Memory B cell (primary cell): ENCODE measurements around the gene ETNK2.

ENCODE experiments used
- ATAC-seq: fragments of 150-1000 bp; cut with Tn5 transposase; 2 replicates; pipeline ENCODE4 v1.10.0; 2021; ENCODE audit warnings: low read depth, mild to moderate bottlenecking, moderate library complexity
- DNase-seq, 2 donors: peaks; one replicate each; pipeline ENCODE4 v3.0.0; 2022; ENCODE audit warnings: low spot score in 2 of 2
- H3K27ac Mint-ChIP-seq: one replicate; pipeline ENCODE4 v1.8.0; 2022; ENCODE audit warnings: mild to moderate bottlenecking, moderate library complexity, mixed read lengths
- H3K27me3 Mint-ChIP-seq: one replicate; pipeline ENCODE4 v1.8.0; 2022; ENCODE audit warnings: mixed read lengths
- H3K36me3 Mint-ChIP-seq: one replicate; pipeline ENCODE4 v1.8.0; 2022; ENCODE audit warnings: mild to moderate bottlenecking, mixed read lengths
- H3K4me1 Mint-ChIP-seq: one replicate; pipeline ENCODE4 v1.8.0; 2022; ENCODE audit warnings: mixed read lengths
- H3K4me3 Mint-ChIP-seq: one replicate; pipeline ENCODE4 v1.8.0; 2022; ENCODE audit warnings: mild to moderate bottlenecking, moderate library complexity, mixed read lengths
- H3K9me3 Mint-ChIP-seq: one replicate; pipeline ENCODE4 v1.8.0; 2022; ENCODE audit warnings: mixed read lengths

The ETNK2 gene

DNA sequence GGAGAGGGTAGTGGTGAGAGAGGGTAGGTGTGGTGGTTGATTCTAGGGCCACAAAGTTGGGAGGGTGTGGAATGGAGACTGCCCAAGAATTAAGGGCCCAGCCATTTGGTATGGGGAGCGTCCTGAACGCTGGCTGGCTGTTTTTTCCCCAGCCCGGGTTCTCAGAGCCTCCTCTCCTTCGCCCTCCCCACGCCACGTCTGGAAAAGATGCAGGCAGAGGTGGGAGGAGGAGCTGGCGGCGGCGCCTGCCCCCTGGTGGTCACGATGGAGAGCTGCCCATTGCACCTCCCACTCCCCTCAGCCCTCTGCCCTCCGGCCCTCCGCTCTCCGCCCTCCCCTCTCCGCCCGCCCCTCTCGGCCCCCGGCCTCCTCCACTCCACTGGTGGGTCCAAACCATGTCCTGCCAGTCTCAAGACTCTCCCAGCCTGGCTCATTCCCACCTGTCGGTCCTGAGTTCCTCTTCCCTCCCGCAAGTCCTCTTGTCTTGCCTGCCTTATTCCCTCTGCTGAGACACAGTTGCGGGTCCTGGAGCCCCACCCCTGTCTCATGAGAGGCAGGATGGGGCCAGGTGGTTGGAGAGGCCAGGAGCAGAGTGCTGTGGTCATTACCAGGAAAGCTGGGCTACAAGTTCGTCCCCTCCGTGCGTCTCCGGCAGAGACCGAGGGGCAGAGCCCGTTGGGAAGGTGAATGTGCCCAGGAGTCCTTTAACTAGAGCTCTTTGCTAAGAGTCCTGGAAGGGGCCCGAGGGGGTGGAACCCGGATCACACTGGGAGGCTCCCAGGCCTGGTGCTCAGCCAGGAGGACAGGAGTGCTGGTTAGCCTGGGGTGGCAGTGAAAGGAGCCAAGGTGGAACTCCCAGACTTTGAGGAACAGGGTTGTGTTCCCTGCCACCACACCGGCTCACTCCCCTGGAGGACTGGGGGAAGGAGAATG lies 22.6 kb downstream of the ETNK2 start:
- Mint-ChIP-seq H3K27me3 (peaks cover 5% of the 10 kb centered on the region), H3K36me3 (no peaks in the 10 kb centered on the region), H3K4me1 (peaks cover 11% of the 10 kb centered on the region), H3K4me3 (peak overlapping the region; percentile 35), H3K27ac (no peak overlapping the region), H3K9me3 (no peaks in the 10 kb centered on the region)
- ATAC-seq (peak; percentile 84), DNase-seq (peak; percentile 53 to 57)

DNA sequence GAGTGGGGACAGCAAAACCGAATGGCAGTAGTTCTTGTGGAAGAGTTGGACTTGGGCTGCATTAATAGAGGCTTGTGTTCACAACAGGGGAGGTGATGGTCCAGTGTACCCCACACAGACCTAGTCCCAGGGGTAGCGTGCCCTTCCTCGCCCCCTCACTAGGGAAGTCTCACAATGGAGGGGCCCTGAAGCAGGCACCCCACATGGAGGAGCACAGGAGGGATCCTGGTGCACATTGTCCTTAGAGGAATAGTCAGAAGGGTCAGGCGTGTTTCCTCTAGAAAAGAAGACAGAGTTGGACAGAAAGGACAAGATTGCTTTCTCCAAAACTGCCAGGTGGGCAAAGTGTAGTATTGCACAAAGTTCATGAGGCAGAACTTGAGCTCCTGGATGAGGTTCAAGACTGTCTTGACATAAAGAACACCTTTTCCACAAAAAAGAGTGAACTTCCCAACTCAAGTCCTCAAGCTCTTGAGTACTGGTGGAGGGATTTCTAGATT lies 23.3 kb downstream of the ETNK2 start:
- H3K36me3 Mint-ChIP-seq: no peaks in the 10 kb centered on the region
- DNase-seq: no peak
- no peak overlapping the region for H3K27ac Mint-ChIP-seq
- H3K4me1 Mint-ChIP-seq: peaks cover 10% of the 10 kb centered on the region
- peaks cover 5% of the 10 kb centered on the region for H3K27me3 Mint-ChIP-seq
- no peaks in the 10 kb centered on the region for H3K9me3 Mint-ChIP-seq
- peak overlapping the region; percentile 8 for H3K4me3 Mint-ChIP-seq
- peak; percentile 21 for ATAC-seq

DNA sequence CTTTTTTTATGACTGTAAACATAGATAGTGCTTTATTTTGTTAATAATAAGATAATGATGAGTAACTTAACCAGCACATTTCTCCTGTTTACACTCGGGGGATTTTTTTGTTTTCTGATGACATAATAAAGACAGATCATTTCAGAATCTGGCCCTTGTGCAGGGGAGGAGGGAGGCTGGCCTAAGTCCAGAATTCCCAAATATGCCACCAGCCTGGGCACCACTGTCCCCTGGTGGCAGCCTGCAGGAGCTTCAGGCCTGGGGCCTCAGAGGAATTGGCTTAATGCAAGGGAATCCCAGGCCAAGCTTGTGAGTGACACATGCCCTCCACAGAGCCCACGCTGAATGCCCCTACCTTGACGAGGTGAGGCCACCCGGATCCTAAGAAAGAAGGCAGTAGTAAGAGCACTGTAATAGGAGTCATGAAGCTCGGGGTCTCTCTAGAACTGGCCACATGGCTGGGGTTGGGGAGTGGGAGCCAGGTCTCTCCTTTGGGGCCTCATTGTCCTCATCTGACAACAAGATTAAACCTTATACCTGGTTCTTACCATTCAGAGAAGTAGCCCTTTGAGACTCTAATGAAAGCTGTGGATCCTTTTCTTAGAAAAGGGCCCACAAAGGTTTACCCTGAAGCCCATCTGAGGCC lies 24.1 kb downstream of the ETNK2 start:
- ATAC-seq: peak; percentile 30
- H3K4me3 Mint-ChIP-seq: no peak overlapping the region
- DNase-seq: no peak
- peaks cover 5% of the 10 kb centered on the region for H3K27me3 Mint-ChIP-seq
- H3K27ac Mint-ChIP-seq: no peak overlapping the region
- peaks cover 13% of the 10 kb centered on the region for H3K4me1 Mint-ChIP-seq
- no peaks in the 10 kb centered on the region for H3K36me3 Mint-ChIP-seq
- no peaks in the 10 kb centered on the region for H3K9me3 Mint-ChIP-seq

DNA sequence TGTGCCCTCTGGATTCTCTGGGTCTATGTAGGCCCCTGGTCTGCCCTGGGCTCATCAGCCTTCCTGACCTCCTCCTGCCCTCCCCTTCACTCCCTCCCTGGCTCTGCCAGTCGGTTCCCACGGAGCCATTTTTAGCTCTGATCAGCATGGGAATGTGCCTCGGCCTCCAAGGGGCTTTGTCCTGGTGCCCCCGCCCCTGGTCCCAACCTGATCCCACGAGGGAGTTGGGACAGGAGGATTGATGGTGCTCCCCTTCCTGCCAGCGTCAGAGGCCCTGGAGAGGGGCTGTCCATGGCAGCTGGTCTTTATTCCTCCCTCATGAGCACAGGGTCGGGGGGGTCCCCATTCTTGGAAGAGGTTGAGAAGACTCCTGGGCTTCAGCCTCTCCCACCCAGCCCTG lies 24.9 kb downstream of the ETNK2 start:
- no peak for ATAC-seq

DNA sequence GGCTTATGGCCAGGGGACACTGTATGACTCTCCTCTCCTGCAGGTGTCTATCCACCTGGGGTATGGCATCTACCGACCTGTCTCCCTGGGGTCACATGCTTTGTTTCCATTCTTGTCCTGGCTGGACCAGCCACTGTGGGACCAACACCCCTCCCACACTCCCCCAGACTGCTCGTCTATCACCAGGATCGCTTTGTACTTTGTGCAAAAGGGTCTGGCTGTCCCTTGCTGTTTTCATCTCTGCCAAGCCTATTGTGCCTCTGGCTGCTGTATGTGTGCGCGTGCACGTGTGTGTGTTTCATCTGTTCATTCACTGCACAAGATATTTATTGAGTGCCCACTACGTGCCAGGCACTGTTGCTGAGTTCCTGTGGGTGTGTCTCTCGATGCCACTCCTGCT lies 25.5 kb downstream of the ETNK2 start:
- Mint-ChIP-seq H3K27ac (no peak overlapping the region), H3K36me3 (no peaks in the 10 kb centered on the region), H3K27me3 (peaks cover 5% of the 10 kb centered on the region), H3K9me3 (no peaks in the 10 kb centered on the region), H3K4me3 (no peak overlapping the region), H3K4me1 (peaks cover 13% of the 10 kb centered on the region)
- DNase-seq (no peak), ATAC-seq (no peak)

More for the DNA sequence above, 24.9 kb downstream of the ETNK2 start:
- H3K27ac Mint-ChIP-seq: no peak overlapping the region
- H3K9me3 Mint-ChIP-seq: no peaks in the 10 kb centered on the region
- DNase-seq: no peak
- H3K27me3 Mint-ChIP-seq: peaks cover 5% of the 10 kb centered on the region
- H3K36me3 Mint-ChIP-seq: no peaks in the 10 kb centered on the region
- no peak overlapping the region for H3K4me3 Mint-ChIP-seq
- peaks cover 13% of the 10 kb centered on the region for H3K4me1 Mint-ChIP-seq

DNA sequence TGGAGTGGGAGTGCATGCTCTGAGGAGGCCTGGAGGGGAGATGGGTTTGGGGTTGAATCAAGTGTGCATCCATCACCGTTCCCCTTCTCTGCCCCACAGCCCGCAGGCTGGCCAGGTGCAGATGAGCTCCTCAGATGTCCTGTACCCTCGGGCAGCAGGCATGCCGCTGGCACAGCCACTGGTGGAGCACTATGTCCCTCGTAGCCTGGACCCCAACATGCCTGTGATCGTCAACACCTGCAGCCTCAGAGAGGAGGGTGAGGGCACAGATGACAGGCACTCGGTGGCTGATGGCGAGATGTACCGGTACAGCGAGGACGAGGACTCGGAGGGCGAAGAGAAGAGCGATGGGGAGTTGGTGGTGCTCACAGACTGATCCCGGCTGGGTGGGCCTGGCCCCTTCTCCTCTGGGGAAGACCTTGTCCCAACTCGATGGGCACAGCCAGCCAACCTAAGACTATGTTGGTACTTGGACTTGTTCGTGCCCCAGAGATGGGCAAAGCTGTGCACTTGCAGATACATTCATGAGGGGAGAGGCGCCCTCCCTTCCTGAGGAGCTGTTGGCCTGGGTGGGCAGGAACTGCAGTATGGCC lies 26.0 kb downstream of the ETNK2 start:
- peak overlapping the region; percentile 28 for H3K27ac Mint-ChIP-seq
- DNase-seq: no peak
- peaks cover 13% of the 10 kb centered on the region for H3K4me1 Mint-ChIP-seq
- no peak overlapping the region for H3K4me3 Mint-ChIP-seq
- ATAC-seq: no peak
- no peaks in the 10 kb centered on the region for H3K36me3 Mint-ChIP-seq
- H3K9me3 Mint-ChIP-seq: no peaks in the 10 kb centered on the region
- H3K27me3 Mint-ChIP-seq: peaks cover 5% of the 10 kb centered on the region

DNA sequence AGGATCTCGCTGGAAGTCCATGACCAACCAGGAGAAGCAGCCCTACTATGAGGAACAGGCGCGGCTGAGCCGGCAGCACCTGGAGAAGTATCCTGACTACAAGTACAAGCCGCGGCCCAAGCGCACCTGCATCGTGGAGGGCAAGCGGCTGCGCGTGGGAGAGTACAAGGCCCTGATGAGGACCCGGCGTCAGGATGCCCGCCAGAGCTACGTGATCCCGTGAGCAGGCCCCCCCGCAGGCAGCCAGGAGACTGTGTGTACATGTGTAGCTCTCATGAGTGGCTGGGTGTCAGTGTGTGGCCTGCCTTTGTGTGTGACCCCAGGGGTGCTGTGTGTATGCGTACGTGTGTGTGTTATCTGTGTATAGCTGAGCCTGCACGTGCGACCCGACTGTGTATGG lies 27.2 kb downstream of the ETNK2 start:
- no peak overlapping the region for H3K27ac Mint-ChIP-seq
- H3K27me3 Mint-ChIP-seq: peaks cover 5% of the 10 kb centered on the region
- no peak for DNase-seq

DNA sequence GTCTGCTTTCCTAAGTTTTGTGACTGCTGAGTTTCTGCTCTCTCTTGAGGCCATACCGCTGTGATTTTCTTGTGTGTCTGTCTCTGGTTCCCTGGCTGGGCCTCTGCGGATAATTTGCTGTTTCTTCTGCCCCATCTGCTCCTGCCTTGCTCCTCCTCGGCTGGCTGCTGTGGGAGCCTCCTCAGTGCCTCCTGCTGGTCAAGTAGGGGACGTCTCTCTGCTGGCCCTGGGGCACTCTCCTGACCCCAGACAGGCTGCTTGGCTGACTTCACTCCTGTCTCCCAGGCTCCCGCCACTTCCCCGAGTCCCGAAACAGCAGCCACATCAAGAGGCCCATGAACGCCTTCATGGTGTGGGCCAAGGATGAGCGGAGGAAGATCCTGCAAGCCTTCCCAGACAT lies 28.5 kb downstream of the ETNK2 start:
- H3K27ac Mint-ChIP-seq: no peak overlapping the region
- peaks cover 4% of the 10 kb centered on the region for H3K27me3 Mint-ChIP-seq
- no peaks in the 10 kb centered on the region for H3K36me3 Mint-ChIP-seq
- no peak for DNase-seq
- no peak for ATAC-seq
- no peaks in the 10 kb centered on the region for H3K9me3 Mint-ChIP-seq
- H3K4me1 Mint-ChIP-seq: peaks cover 10% of the 10 kb centered on the region
- no peak overlapping the region for H3K4me3 Mint-ChIP-seq

More for the DNA sequence above, 27.2 kb downstream of the ETNK2 start:
- no peaks in the 10 kb centered on the region for H3K36me3 Mint-ChIP-seq
- no peak overlapping the region for H3K4me3 Mint-ChIP-seq
- no peaks in the 10 kb centered on the region for H3K9me3 Mint-ChIP-seq
- no peak for ATAC-seq
- H3K4me1 Mint-ChIP-seq: peaks cover 13% of the 10 kb centered on the region

DNA sequence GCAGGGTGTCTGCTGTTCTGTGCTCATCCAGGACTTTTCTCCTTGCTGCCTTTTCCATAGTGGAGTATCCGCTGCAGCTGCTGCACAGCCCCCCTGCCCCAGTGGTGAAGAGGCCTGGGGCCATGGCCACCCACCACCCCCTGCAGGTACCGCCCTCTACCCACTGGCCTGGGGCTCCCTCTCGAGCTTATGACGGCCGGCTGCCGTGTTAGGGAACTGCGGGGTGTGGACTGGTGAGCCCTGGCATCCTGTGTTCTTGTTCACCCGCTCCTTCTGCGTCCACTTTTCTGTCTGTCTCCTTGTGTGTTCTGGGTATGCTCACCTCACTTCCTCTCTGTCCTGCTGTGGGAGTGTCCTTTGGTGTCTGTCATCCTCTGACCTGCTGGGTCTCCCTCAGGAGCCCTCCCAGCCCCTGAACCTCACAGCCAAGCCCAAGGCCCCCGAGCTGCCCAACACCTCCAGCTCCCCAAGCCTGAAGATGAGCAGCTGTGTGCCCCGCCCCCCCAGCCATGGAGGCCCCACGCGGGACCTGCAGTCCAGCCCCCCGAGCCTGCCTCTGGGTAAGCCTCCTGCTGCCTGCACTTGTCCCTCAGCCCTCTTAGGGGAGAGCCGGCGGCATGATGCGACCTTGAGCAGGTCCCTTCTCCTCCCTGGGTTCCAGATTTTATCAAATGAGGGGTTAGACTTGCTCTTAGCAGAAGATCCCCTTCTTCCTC lies 29.8 kb downstream of the ETNK2 start:
- H3K9me3 Mint-ChIP-seq: no peaks in the 10 kb centered on the region
- H3K4me3 Mint-ChIP-seq: no peak overlapping the region
- H3K27ac Mint-ChIP-seq: no peak overlapping the region
- H3K27me3 Mint-ChIP-seq: peaks cover 4% of the 10 kb centered on the region
- ATAC-seq (no peak), DNase-seq (no peak)
- peaks cover 10% of the 10 kb centered on the region for H3K4me1 Mint-ChIP-seq
- no peaks in the 10 kb centered on the region for H3K36me3 Mint-ChIP-seq

DNA sequence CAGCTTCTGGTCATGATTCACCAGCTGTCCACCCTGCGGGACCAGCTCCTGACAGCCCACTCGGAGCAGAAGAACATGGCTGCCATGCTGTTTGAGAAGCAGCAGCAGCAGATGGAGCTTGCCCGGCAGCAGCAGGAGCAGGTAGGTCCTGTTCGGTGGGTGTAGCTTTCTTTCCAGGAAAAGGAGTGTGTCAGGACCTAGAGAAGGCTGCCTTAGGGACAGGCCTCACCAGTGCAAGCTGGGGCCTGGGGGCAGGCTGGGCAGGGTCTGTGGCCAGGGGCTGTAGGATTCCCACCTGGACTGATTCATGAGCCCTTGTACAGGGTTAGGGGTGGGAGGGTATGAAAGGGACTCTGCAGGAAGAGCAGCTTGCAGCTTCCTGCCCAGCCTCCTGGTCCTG lies 35.3 kb downstream of the ETNK2 start:
- H3K4me3 Mint-ChIP-seq: no peak overlapping the region
- ATAC-seq (no peak), DNase-seq (no peak)
- H3K9me3 Mint-ChIP-seq: no peaks in the 10 kb centered on the region
- H3K4me1 Mint-ChIP-seq: peaks cover 6% of the 10 kb centered on the region
- H3K27me3 Mint-ChIP-seq: peaks cover 2% of the 10 kb centered on the region
- H3K27ac Mint-ChIP-seq: no peak overlapping the region
- H3K36me3 Mint-ChIP-seq: no peaks in the 10 kb centered on the region

DNA sequence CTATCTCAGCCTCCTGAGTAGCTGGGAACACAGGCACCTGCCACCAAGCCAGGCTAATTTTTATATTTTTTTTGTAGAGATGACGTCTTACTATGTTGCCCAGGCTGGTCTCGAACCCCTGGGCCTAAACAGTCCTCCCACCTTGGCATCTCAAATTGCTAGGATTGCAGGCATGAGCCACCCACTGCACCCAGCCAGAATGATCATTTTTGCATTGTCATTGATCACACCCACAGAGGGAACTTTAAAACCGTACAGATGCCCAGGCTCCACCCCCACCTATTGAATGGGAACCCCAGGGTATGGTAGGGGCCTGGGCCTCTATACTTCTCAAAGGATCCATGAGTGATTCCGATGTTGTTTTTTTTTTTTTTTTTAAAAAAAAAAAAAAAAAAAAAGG lies 36.7 kb downstream of the ETNK2 start:
- Mint-ChIP-seq H3K4me3 (no peak overlapping the region), H3K27me3 (peaks cover 2% of the 10 kb centered on the region), H3K36me3 (no peaks in the 10 kb centered on the region), H3K9me3 (no peaks in the 10 kb centered on the region), H3K27ac (no peak overlapping the region), H3K4me1 (peaks cover 6% of the 10 kb centered on the region)
- DNase-seq: no peak
- ATAC-seq: no peak

DNA sequence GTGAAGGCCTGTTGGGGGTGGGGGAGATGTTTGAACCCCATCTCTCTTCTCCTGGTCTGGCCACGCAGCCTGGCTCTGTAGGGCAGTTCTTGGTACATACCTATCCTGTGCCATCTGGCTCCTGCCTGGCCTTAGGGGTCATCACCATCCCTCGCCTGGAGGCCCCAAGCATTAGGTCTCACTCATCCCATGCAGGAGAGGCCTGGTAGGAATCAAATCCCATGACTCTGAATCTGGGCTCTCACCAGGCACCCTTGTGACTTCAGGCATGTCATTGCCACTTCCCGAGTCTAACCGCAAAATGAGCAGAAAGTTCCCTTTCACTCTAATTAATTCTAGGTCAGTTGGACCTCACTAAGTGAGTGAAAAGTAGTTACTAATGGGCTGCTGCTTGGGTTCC lies 37.2 kb downstream of the ETNK2 start:
- Mint-ChIP-seq H3K27ac (no peak overlapping the region), H3K27me3 (peaks cover 2% of the 10 kb centered on the region), H3K4me3 (no peak overlapping the region), H3K36me3 (no peaks in the 10 kb centered on the region), H3K4me1 (peaks cover 6% of the 10 kb centered on the region), H3K9me3 (no peaks in the 10 kb centered on the region)
- ATAC-seq: peak; percentile 15
- no peak for DNase-seq

DNA sequence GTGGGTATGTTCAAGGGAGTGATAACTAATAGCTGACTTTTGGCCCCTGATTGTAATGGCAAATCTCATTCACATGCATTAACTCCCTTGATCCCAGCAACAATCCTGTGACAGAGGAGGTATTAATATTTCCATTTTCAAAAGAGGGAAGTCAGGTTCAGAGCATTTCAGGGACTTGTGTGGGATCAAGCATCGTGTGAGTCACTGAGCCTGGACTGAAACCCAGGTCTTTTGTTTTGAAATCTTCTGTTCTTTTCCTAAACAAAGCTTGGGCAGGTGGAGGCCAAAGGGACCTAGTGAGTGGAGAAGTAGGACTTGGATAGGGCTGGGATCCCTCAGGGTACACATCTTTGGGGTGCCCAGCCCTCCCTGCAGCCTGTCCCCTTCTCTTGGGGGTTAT lies 37.9 kb downstream of the ETNK2 start:
- ATAC-seq (no peak), DNase-seq (no peak)
- H3K4me3 Mint-ChIP-seq: no peak overlapping the region
- peaks cover 6% of the 10 kb centered on the region for H3K4me1 Mint-ChIP-seq
- no peaks in the 10 kb centered on the region for H3K36me3 Mint-ChIP-seq
- H3K27me3 Mint-ChIP-seq: peaks cover 2% of the 10 kb centered on the region
- no peak overlapping the region for H3K27ac Mint-ChIP-seq
- H3K9me3 Mint-ChIP-seq: no peaks in the 10 kb centered on the region
